ENCODE data around the gene NAA50.

The NAA50 gene

GRCh38 chr3:113745756-113746547, at the start of gene NAA50:
Gene NAA50, minus strand, starts transcription at chr3:113746249. Its CDS starts 300 bp downstream, at chr3:113745949.
- no peak for TF ChIP-seq GATA3 (IDR thresholded peaks at IDR 0.05; ENCODE audit: low read depth, low read length)
- TF ChIP-seq GATA2 (IDR thresholded peaks at IDR 0.05; ENCODE audit: low read depth, low read length), result no peak

GRCh38 chr3:113795693-113796092, 49.6 kb upstream of the NAA50 start:
- TF ChIP-seq GATA2 (IDR thresholded peaks at IDR 0.05; ENCODE audit: low read depth, low read length) (no peak), GATA3 (IDR thresholded peaks at IDR 0.05; ENCODE audit: low read depth, low read length) (no peak)

- TF ChIP-seq GATA2 (IDR thresholded peaks at IDR 0.05; ENCODE audit: low read depth, low read length) (no peak), GATA3 (IDR thresholded peaks at IDR 0.05; ENCODE audit: low read depth, low read length) (no peak)
Observed at GRCh38 chr3:113794526-113794925, 48.5 kb upstream of the NAA50 start.

- TF ChIP-seq GATA2 (IDR thresholded peaks at IDR 0.05; ENCODE audit: low read depth, low read length) (no peak), GATA3 (IDR thresholded peaks at IDR 0.05; ENCODE audit: low read depth, low read length) (no peak)
Observed at GRCh38 chr3:113791381-113791780, 45.3 kb upstream of the NAA50 start.

- TF ChIP-seq GATA2 (IDR thresholded peaks at IDR 0.05; ENCODE audit: low read depth, low read length) (no peak), GATA3 (IDR thresholded peaks at IDR 0.05; ENCODE audit: low read depth, low read length) (no peak)
Observed at GRCh38 chr3:113783980-113784379, 37.9 kb upstream of the NAA50 start.

GRCh38 chr3:113783463-113783862, 37.4 kb upstream of the NAA50 start:
- TF ChIP-seq GATA3 (IDR thresholded peaks at IDR 0.05; ENCODE audit: low read depth, low read length) (no peak), GATA2 (IDR thresholded peaks at IDR 0.05; ENCODE audit: low read depth, low read length) (no peak)

GRCh38 chr3:113776564-113776963, 30.5 kb upstream of the NAA50 start:
- TF ChIP-seq GATA3 (IDR thresholded peaks at IDR 0.05; ENCODE audit: low read depth, low read length) (no peak), GATA2 (IDR thresholded peaks at IDR 0.05; ENCODE audit: low read depth, low read length) (no peak)

GRCh38 chr3:113775516-113775915, 29.5 kb upstream of the NAA50 start:
- TF ChIP-seq GATA2 (IDR thresholded peaks at IDR 0.05; ENCODE audit: low read depth, low read length) (no peak), GATA3 (IDR thresholded peaks at IDR 0.05; ENCODE audit: low read depth, low read length) (no peak)

- TF ChIP-seq GATA3 (IDR thresholded peaks at IDR 0.05; ENCODE audit: low read depth, low read length) (no peak), GATA2 (IDR thresholded peaks at IDR 0.05; ENCODE audit: low read depth, low read length) (no peak)
Observed at GRCh38 chr3:113773381-113773780, 27.3 kb upstream of the NAA50 start.

GRCh38 chr3:113771993-113772392, 25.9 kb upstream of the NAA50 start:
- TF ChIP-seq GATA2 (IDR thresholded peaks at IDR 0.05; ENCODE audit: low read depth, low read length) (no peak), GATA3 (IDR thresholded peaks at IDR 0.05; ENCODE audit: low read depth, low read length) (no peak)

- no peak for TF ChIP-seq GATA3 (IDR thresholded peaks at IDR 0.05; ENCODE audit: low read depth, low read length)
Observed at GRCh38 chr3:113769551-113769950, 23.5 kb upstream of the NAA50 start.

- TF ChIP-seq GATA2 (IDR thresholded peaks at IDR 0.05; ENCODE audit: low read depth, low read length) (no peak), GATA3 (IDR thresholded peaks at IDR 0.05; ENCODE audit: low read depth, low read length) (no peak)
Observed at GRCh38 chr3:113764698-113765097, 18.6 kb upstream of the NAA50 start.

- TF ChIP-seq GATA3 (IDR thresholded peaks at IDR 0.05; ENCODE audit: low read depth, low read length) (no peak), GATA2 (IDR thresholded peaks at IDR 0.05; ENCODE audit: low read depth, low read length) (no peak)
Observed at GRCh38 chr3:113758389-113759024, 12.5 kb upstream of the NAA50 start.

GRCh38 chr3:113754494-113755159, 8.6 kb upstream of the NAA50 start:
- TF ChIP-seq GATA2 (IDR thresholded peaks at IDR 0.05; ENCODE audit: low read depth, low read length) (no peak), GATA3 (IDR thresholded peaks at IDR 0.05; ENCODE audit: low read depth, low read length) (no peak)

Data from SH-SY5Y (cell line).